Nephron (organoid): ENCODE results near the gene MYH6.

Experiments used
- H3K27ac Mint-ChIP-seq, 3 experiments: 2 replicates each; pipeline ENCODE4 v1.8.0; 2020; ENCODE audit warnings: mixed read lengths in 3 of 3, mild to moderate bottlenecking in 2 of 3, moderate library complexity in 1 of 3
- H3K27me3 Mint-ChIP-seq: 2 replicates; pipeline ENCODE4 v1.8.0; 2021; ENCODE audit warnings: low read depth, mild to moderate bottlenecking, moderate library complexity, mixed read lengths
- H3K36me3 Mint-ChIP-seq: 2 replicates; pipeline ENCODE4 v1.8.0; 2020; ENCODE audit warnings: low read depth, mixed read lengths
- H3K4me1 Mint-ChIP-seq: 2 replicates; pipeline ENCODE4 v1.8.0; 2020; ENCODE audit warnings: mixed read lengths
- H3K4me3 Mint-ChIP-seq, 3 experiments: 2 replicates each; pipeline ENCODE4 v1.8.0; 2020; ENCODE audit warnings: mild to moderate bottlenecking in 3 of 3, mixed read lengths in 3 of 3, moderate library complexity in 2 of 3
- H3K9me3 Mint-ChIP-seq: 2 replicates; pipeline ENCODE4 v1.8.0; 2020; ENCODE audit warnings: mixed read lengths
- TF ChIP-seq, protein P1 (sequence below), 3 experiments: fragments of 200-600 bp; sonication (generic); IDR thresholded peaks; one replicate each; pipeline ENCODE4 v1.5.0; 2021; ENCODE audit warnings: antibody characterized with exemption in 3 of 3; ENCODE audit not compliant: unreplicated experiment in 3 of 3

Gene MYH6

DNA sequence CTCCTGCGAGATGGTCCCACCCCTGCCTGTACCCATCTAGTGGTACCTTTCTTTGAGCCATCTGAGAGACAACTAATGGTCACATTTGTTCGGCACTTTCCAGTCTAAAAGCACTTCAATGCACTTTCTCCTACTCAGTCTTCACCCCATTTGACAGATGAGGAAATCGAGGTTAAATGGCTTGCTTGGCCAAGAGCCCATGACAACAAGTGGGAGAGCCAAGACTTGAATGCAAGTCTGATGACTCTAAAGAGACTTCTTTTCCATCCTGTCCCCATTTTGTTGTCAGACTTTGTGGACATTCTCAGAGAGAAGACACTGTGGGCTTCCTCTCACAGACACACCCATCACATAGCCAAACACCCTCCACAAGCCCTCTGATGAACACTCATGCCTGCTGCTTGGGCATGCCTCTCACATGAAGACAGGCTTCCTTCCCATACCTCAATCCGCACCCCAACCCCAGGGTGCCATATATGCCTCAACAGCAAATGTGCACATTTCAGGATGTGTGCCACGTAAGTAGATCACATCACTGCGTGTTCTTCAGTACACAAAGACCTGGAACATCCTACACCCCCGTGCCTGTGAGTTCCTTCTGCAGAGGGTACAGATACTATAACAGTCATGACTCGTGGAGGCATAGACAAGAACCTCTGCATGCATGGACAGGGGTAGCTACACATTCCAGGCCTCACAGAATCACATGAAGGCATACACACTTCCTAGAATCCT is 26.6 kb upstream of the MYH6 start:
- peaks cover 48% of the 10 kb centered on the region for H3K4me1 Mint-ChIP-seq
- H3K36me3 Mint-ChIP-seq, result no peaks in the 10 kb centered on the region
- peak overlapping the region; percentile 6 to 93 (median 73) for H3K27ac Mint-ChIP-seq
- no peaks in the 10 kb centered on the region for H3K9me3 Mint-ChIP-seq
- H3K4me3 Mint-ChIP-seq, result no peak overlapping the region
- TF ChIP-seq, protein P1, sequence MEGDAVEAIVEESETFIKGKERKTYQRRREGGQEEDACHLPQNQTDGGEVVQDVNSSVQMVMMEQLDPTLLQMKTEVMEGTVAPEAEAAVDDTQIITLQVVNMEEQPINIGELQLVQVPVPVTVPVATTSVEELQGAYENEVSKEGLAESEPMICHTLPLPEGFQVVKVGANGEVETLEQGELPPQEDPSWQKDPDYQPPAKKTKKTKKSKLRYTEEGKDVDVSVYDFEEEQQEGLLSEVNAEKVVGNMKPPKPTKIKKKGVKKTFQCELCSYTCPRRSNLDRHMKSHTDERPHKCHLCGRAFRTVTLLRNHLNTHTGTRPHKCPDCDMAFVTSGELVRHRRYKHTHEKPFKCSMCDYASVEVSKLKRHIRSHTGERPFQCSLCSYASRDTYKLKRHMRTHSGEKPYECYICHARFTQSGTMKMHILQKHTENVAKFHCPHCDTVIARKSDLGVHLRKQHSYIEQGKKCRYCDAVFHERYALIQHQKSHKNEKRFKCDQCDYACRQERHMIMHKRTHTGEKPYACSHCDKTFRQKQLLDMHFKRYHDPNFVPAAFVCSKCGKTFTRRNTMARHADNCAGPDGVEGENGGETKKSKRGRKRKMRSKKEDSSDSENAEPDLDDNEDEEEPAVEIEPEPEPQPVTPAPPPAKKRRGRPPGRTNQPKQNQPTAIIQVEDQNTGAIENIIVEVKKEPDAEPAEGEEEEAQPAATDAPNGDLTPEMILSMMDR (IDR thresholded peaks at IDR 0.05; ENCODE audit: unreplicated experiment in 3 of 3), result no peak
- H3K27me3 Mint-ChIP-seq, result peaks cover 7% of the 10 kb centered on the region

DNA sequence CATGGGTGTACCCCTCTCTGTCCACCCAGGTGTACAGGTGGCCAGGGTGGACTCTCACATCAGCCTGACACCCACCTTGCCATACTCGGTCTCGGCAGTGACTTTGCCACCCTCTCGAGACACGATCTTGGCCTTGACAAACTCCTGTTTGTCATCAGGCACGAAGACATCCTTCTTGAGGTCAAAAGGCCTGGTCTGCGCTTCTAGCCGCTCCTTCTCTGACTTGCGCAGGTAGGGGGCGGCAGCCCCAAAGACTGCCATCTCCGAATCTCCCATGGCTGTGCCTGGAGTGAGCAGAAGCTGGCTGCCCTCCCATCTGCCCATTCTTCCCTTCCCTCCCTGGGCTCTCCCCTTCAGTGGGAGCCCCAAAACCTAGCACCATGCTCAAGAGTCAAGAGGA is 25.4 kb upstream of the MYH6 start:
- TF ChIP-seq, protein P1 (IDR thresholded peaks at IDR 0.05; ENCODE audit: unreplicated experiment in 3 of 3), result no peak
- Mint-ChIP-seq H3K9me3 (no peaks in the 10 kb centered on the region), H3K36me3 (no peaks in the 10 kb centered on the region)

DNA sequence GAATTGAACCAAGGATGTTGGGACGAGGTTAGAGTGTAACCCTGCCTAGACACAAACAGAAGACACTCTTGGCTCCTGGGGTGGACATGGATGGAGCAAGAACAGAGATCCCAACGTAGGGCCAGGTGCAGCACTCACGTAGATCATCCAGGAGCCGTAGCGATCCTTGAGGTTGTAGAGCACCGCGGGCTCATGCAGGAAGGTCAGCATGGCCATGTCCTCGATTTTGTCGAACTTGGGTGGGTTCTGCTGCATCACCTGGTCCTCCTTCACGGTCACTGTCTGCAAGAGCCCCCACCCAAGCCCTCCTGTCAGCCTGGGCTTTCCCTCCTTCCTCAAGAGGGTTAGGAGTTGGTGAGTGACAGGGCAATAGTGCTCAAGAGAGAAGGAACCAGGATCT is 24.9 kb upstream of the MYH6 start:
- H3K4me3 Mint-ChIP-seq, result no peak overlapping the region
- H3K9me3 Mint-ChIP-seq, result no peaks in the 10 kb centered on the region
- TF ChIP-seq, protein P1 (IDR thresholded peaks at IDR 0.05; ENCODE audit: unreplicated experiment in 3 of 3), result no peak
- H3K27me3 Mint-ChIP-seq, result peaks cover 7% of the 10 kb centered on the region
- peaks cover 37% of the 10 kb centered on the region for H3K4me1 Mint-ChIP-seq
- H3K36me3 Mint-ChIP-seq, result no peaks in the 10 kb centered on the region
- no peak overlapping the region for H3K27ac Mint-ChIP-seq

More for the DNA sequence above, 25.4 kb upstream of the MYH6 start:
- Mint-ChIP-seq H3K4me3 (no peak overlapping the region), H3K4me1 (peaks cover 42% of the 10 kb centered on the region), H3K27ac (no peak overlapping the region), H3K27me3 (peaks cover 7% of the 10 kb centered on the region)

DNA sequence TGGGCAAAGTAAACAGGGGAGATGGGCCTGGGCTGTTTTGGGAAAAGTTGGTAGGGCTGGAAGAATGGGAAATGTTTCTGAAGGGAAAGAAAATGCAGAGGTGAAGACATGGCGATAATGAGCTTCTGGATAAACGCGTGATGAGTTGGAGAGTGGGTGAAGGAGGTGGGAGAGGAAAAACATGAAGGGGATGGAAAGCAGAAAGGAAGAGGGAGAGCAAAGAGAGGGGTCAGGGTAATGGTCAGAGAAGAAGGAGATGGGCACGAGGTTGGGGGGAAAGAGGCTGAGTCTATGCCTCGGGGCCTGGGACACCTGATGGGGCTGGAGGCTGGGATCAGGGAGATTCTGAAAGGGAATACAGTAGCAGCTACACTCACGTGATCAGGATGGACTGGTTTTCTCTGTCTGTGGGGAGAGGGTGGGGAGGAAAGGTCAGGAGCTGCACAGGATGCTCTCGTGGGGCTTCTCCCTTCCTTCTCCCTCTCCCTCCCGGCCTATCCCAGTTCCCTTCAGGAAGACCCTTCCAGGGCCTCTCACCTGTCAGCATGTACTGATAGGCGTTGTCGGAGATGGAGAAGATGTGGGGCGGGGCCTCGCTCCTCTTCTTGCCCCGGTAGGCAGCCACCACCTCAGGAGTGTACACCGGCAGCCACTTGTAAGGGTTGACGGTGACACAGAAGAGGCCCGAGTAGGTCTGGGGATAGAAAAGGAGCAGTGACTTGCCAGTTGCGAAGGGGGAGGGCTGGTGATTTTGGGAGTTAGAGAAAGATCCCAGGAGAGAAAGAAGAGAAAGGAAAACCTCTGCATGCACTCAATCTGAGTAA is 24.2 kb upstream of the MYH6 start:
- TF ChIP-seq, protein P1 (IDR thresholded peaks at IDR 0.05; ENCODE audit: unreplicated experiment in 3 of 3), result no peak
- H3K4me3 Mint-ChIP-seq, result no peak overlapping the region
- H3K27ac Mint-ChIP-seq, result no peak overlapping the region
- peaks cover 7% of the 10 kb centered on the region for H3K27me3 Mint-ChIP-seq
- no peaks in the 10 kb centered on the region for H3K9me3 Mint-ChIP-seq
- no peaks in the 10 kb centered on the region for H3K36me3 Mint-ChIP-seq
- H3K4me1 Mint-ChIP-seq, result peaks cover 31% of the 10 kb centered on the region

DNA sequence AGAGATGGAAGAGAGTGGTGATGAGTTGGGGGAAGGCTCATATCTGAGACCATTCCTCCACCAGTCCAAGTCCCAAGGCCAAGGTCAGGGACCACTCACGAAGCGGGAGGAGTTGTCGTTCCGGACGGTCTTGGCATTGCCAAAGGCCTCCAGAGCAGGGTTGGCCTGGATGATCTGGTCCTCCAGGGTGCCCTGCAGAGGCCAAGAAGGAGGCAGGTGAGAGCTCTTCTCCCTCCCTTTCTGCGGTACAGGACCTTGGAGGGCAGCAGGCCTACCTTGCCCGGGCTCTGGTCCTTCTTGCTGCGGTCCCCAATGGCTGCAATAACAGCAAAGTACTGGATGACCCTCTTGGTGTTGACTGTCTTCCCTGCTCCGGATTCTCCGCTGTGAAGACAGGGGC is 23.4 kb upstream of the MYH6 start:
- Mint-ChIP-seq H3K36me3 (no peaks in the 10 kb centered on the region), H3K27ac (no peak overlapping the region), H3K4me1 (peaks cover 25% of the 10 kb centered on the region), H3K27me3 (peaks cover 7% of the 10 kb centered on the region), H3K4me3 (no peak overlapping the region), H3K9me3 (no peaks in the 10 kb centered on the region)
- TF ChIP-seq, protein P1 (IDR thresholded peaks at IDR 0.05; ENCODE audit: unreplicated experiment in 3 of 3), result no peak
